Measurements from ENCODE around the gene MBNL2.

Gene MBNL2

GRCh38 chr13:97387485-97387839, 165.3 kb downstream of the MBNL2 start:
- H3K9ac ChIP-seq (ENCODE audit: low read length): no peak overlapping the region
- no peaks in the 10 kb centered on the region for H3K9me3 ChIP-seq (ENCODE audit: control insufficient read depth, low read depth, low read length)
- H3K27ac ChIP-seq (ENCODE audit: low read length): no peak overlapping the region
- no peak overlapping the region for H3K4me3 ChIP-seq (ENCODE audit: low read length)
- no peaks in the 10 kb centered on the region for H3K36me3 ChIP-seq (ENCODE audit: control insufficient read depth, low read depth, low read length)
- no peaks in the 10 kb centered on the region for H3K4me1 ChIP-seq (ENCODE audit: control insufficient read depth, low read depth, low read length)
- H3K27me3 ChIP-seq (ENCODE audit: control insufficient read depth, insufficient read depth, low read length): no peaks in the 10 kb centered on the region

GRCh38 chr13:97387890-97388289, 165.8 kb downstream of the MBNL2 start:
- Histone ChIP-seq H3K9ac (ENCODE audit: low read length) (no peak overlapping the region), H3K4me1 (ENCODE audit: control insufficient read depth, low read depth, low read length) (no peaks in the 10 kb centered on the region), H3K4me3 (ENCODE audit: low read length) (no peak overlapping the region), H3K27me3 (ENCODE audit: control insufficient read depth, insufficient read depth, low read length) (no peaks in the 10 kb centered on the region), H3K9me3 (ENCODE audit: control insufficient read depth, low read depth, low read length) (no peaks in the 10 kb centered on the region), H3K36me3 (ENCODE audit: control insufficient read depth, low read depth, low read length) (no peaks in the 10 kb centered on the region), H3K27ac (ENCODE audit: low read length) (no peak overlapping the region)

- H3K9ac ChIP-seq (ENCODE audit: low read length): no peak overlapping the region
- no peaks in the 10 kb centered on the region for H3K4me1 ChIP-seq (ENCODE audit: control insufficient read depth, low read depth, low read length)
- H3K36me3 ChIP-seq (ENCODE audit: control insufficient read depth, low read depth, low read length): no peaks in the 10 kb centered on the region
These were observed 166.2 kb downstream of the MBNL2 start for GRCh38 chr13:97388373-97388772.

GRCh38 chr13:97390941-97391600, 168.9 kb downstream of the MBNL2 start:
- H3K9me3 ChIP-seq (ENCODE audit: control insufficient read depth, low read depth, low read length): no peaks in the 10 kb centered on the region
- no peaks in the 10 kb centered on the region for H3K27me3 ChIP-seq (ENCODE audit: control insufficient read depth, insufficient read depth, low read length)

More at GRCh38 chr13:97388373-97388772, 166.2 kb downstream of the MBNL2 start:
- Histone ChIP-seq H3K4me3 (ENCODE audit: low read length) (no peak overlapping the region), H3K27me3 (ENCODE audit: control insufficient read depth, insufficient read depth, low read length) (no peaks in the 10 kb centered on the region), H3K9me3 (ENCODE audit: control insufficient read depth, low read depth, low read length) (no peaks in the 10 kb centered on the region), H3K27ac (ENCODE audit: low read length) (no peak overlapping the region)

GRCh38 chr13:97392020-97392419, 169.9 kb downstream of the MBNL2 start:
- H3K36me3 ChIP-seq (ENCODE audit: control insufficient read depth, low read depth, low read length): no peaks in the 10 kb centered on the region
- no peaks in the 10 kb centered on the region for H3K27me3 ChIP-seq (ENCODE audit: control insufficient read depth, insufficient read depth, low read length)
- H3K27ac ChIP-seq (ENCODE audit: low read length): no peak overlapping the region
- H3K9me3 ChIP-seq (ENCODE audit: control insufficient read depth, low read depth, low read length): no peaks in the 10 kb centered on the region
- no peak overlapping the region for H3K4me3 ChIP-seq (ENCODE audit: low read length)
- H3K4me1 ChIP-seq (ENCODE audit: control insufficient read depth, low read depth, low read length): no peaks in the 10 kb centered on the region
- no peak overlapping the region for H3K9ac ChIP-seq (ENCODE audit: low read length)

More at GRCh38 chr13:97390941-97391600, 168.9 kb downstream of the MBNL2 start:
- H3K36me3 ChIP-seq (ENCODE audit: control insufficient read depth, low read depth, low read length): no peaks in the 10 kb centered on the region
- no peak overlapping the region for H3K9ac ChIP-seq (ENCODE audit: low read length)
- no peaks in the 10 kb centered on the region for H3K4me1 ChIP-seq (ENCODE audit: control insufficient read depth, low read depth, low read length)
- H3K27ac ChIP-seq (ENCODE audit: low read length): no peak overlapping the region
- no peak overlapping the region for H3K4me3 ChIP-seq (ENCODE audit: low read length)

GRCh38 chr13:97394542-97394941, 172.4 kb downstream of the MBNL2 start:
- H3K9ac ChIP-seq (ENCODE audit: low read length): no peak overlapping the region
- H3K9me3 ChIP-seq (ENCODE audit: control insufficient read depth, low read depth, low read length): no peaks in the 10 kb centered on the region
- H3K27me3 ChIP-seq (ENCODE audit: control insufficient read depth, insufficient read depth, low read length): no peaks in the 10 kb centered on the region
- no peaks in the 10 kb centered on the region for H3K4me1 ChIP-seq (ENCODE audit: control insufficient read depth, low read depth, low read length)
- H3K27ac ChIP-seq (ENCODE audit: low read length): no peak overlapping the region
- H3K4me3 ChIP-seq (ENCODE audit: low read length): no peak overlapping the region
- no peaks in the 10 kb centered on the region for H3K36me3 ChIP-seq (ENCODE audit: control insufficient read depth, low read depth, low read length)

GRCh38 chr13:97395447-97396136, 173.5 kb downstream of the MBNL2 start:
- no peak overlapping the region for H3K27ac ChIP-seq (ENCODE audit: low read length)
- H3K9me3 ChIP-seq (ENCODE audit: control insufficient read depth, low read depth, low read length): no peaks in the 10 kb centered on the region
- no peak overlapping the region for H3K9ac ChIP-seq (ENCODE audit: low read length)
- H3K36me3 ChIP-seq (ENCODE audit: control insufficient read depth, low read depth, low read length): no peaks in the 10 kb centered on the region
- H3K4me1 ChIP-seq (ENCODE audit: control insufficient read depth, low read depth, low read length): no peaks in the 10 kb centered on the region
- H3K4me3 ChIP-seq (ENCODE audit: low read length): no peak overlapping the region
- no peaks in the 10 kb centered on the region for H3K27me3 ChIP-seq (ENCODE audit: control insufficient read depth, insufficient read depth, low read length)

GRCh38 chr13:97397267-97397666, 175.1 kb downstream of the MBNL2 start:
- H3K27ac ChIP-seq (ENCODE audit: low read length): no peak overlapping the region
- H3K4me3 ChIP-seq (ENCODE audit: low read length): no peak overlapping the region
- no peak overlapping the region for H3K9ac ChIP-seq (ENCODE audit: low read length)
- H3K4me1 ChIP-seq (ENCODE audit: control insufficient read depth, low read depth, low read length): no peaks in the 10 kb centered on the region
- no peaks in the 10 kb centered on the region for H3K9me3 ChIP-seq (ENCODE audit: control insufficient read depth, low read depth, low read length)
- H3K36me3 ChIP-seq (ENCODE audit: control insufficient read depth, low read depth, low read length): no peaks in the 10 kb centered on the region
- H3K27me3 ChIP-seq (ENCODE audit: control insufficient read depth, insufficient read depth, low read length): no peaks in the 10 kb centered on the region

GRCh38 chr13:97401421-97401820, 179.3 kb downstream of the MBNL2 start:
- no peaks in the 10 kb centered on the region for H3K36me3 ChIP-seq (ENCODE audit: control insufficient read depth, low read depth, low read length)
- H3K9ac ChIP-seq (ENCODE audit: low read length): no peak overlapping the region
- no peak overlapping the region for H3K27ac ChIP-seq (ENCODE audit: low read length)
- no peak overlapping the region for H3K4me3 ChIP-seq (ENCODE audit: low read length)
- no peaks in the 10 kb centered on the region for H3K4me1 ChIP-seq (ENCODE audit: control insufficient read depth, low read depth, low read length)
- no peaks in the 10 kb centered on the region for H3K9me3 ChIP-seq (ENCODE audit: control insufficient read depth, low read depth, low read length)
- H3K27me3 ChIP-seq (ENCODE audit: control insufficient read depth, insufficient read depth, low read length): no peaks in the 10 kb centered on the region

GRCh38 chr13:97403893-97404750, 182.0 kb downstream of the MBNL2 start:
- Histone ChIP-seq H3K4me1 (ENCODE audit: control insufficient read depth, low read depth, low read length) (no peaks in the 10 kb centered on the region), H3K27me3 (ENCODE audit: control insufficient read depth, insufficient read depth, low read length) (no peaks in the 10 kb centered on the region), H3K9me3 (ENCODE audit: control insufficient read depth, low read depth, low read length) (no peaks in the 10 kb centered on the region), H3K36me3 (ENCODE audit: control insufficient read depth, low read depth, low read length) (no peaks in the 10 kb centered on the region), H3K9ac (ENCODE audit: low read length) (no peak overlapping the region), H3K4me3 (ENCODE audit: low read length) (no peak overlapping the region), H3K27ac (ENCODE audit: low read length) (no peak overlapping the region)

GRCh38 chr13:97407540-97407939, 185.4 kb downstream of the MBNL2 start:
- no peak overlapping the region for H3K27ac ChIP-seq (ENCODE audit: low read length)
- no peaks in the 10 kb centered on the region for H3K4me1 ChIP-seq (ENCODE audit: control insufficient read depth, low read depth, low read length)
- H3K9me3 ChIP-seq (ENCODE audit: control insufficient read depth, low read depth, low read length): no peaks in the 10 kb centered on the region
- H3K9ac ChIP-seq (ENCODE audit: low read length): no peak overlapping the region
- no peak overlapping the region for H3K4me3 ChIP-seq (ENCODE audit: low read length)
- H3K27me3 ChIP-seq (ENCODE audit: control insufficient read depth, insufficient read depth, low read length): no peaks in the 10 kb centered on the region
- no peaks in the 10 kb centered on the region for H3K36me3 ChIP-seq (ENCODE audit: control insufficient read depth, low read depth, low read length)

Measured in iPS-18a (cell line).